K562 (cell line): ENCODE data around the gene SERPINE1. TPM values are rescaled to one million over a fixed set of nuclear protein-coding genes. Genes with fewer than 3 reads are reported as not detected.

ENCODE experiments used
- BCLAF1 ChIP-seq, 2 experiments: fragments of 450-650 bp in 1 of 2; IDR thresholded peaks; 2 replicates each; pipeline ENCODE4 v1.6.1; 2011 to 2017; ENCODE audit warnings: low read depth in 2 of 2, antibody characterized with exemption in 1 of 2, borderline replicate concordance in 1 of 2, low read length in 1 of 2, mild to moderate bottlenecking in 1 of 2, mixed read lengths in 1 of 2; ENCODE audit not compliant: control insufficient read depth in 1 of 2
- E2F1 ChIP-seq: sonication (generic); formaldehyde crosslinking; IDR thresholded peaks from 2 replicates; pipeline ENCODE4 v1.8.1; 2023; ENCODE audit warnings: mild to moderate bottlenecking, missing genetic modification reagents, moderate library complexity
- FOXJ2 ChIP-seq: fragments of 200-800 bp; sonication (Bioruptor generic); IDR thresholded peaks from 2 replicates; pipeline ENCODE4 v1.6.1; 2016; ENCODE audit warnings: missing genetic modification characterization, missing compliant biosample characterization
- HDAC1 ChIP-seq, 2 experiments: fragments of 450-650 bp; IDR thresholded peaks; 2 replicates each; pipeline ENCODE4 v1.6.1; 2016 to 2017; ENCODE audit warnings: inconsistent platforms in 1 of 2, mild to moderate bottlenecking in 1 of 2, moderate library complexity in 1 of 2
- HMGXB4 ChIP-seq: sonication (generic); formaldehyde crosslinking; IDR thresholded peaks from 2 replicates; pipeline ENCODE4 v1.8.1; 2023; ENCODE audit warnings: mild to moderate bottlenecking, missing genetic modification reagents
- SETDB1 ChIP-seq: IDR thresholded peaks from one replicate; pipeline ENCODE4 v1.6.1; 2012; ENCODE audit warnings: low read length, control low read depth, inconsistent platforms
- ZFP30 ChIP-seq: fragments of 250-450 bp; sonication (Bioruptor Pico); IDR thresholded peaks from 2 replicates; pipeline ENCODE4 v1.8.0; 2022; ENCODE audit warnings: moderate library complexity, mild to moderate bottlenecking, inconsistent platforms, borderline replicate concordance
- polyA plus RNA-seq, 8 experiments: library from polyadenylated mRNA; depleted of rRNA in 4 of 8; stranded (reverse) in 5 of 8; unstranded in 3 of 8; fragments of >200 nt; fragmentation: Nextera tagmentation in 2 of 8; fragmentation: Illumina TruSeq in 1 of 8; extraction: Ambion mirVana in 2 of 8; extraction: Trizol in 1 of 8; gene quantifications; 2 replicates each; pipeline versions ENCODE4 v1.2.1 to v1.2.3, GENCODE V29; 2011 to 2014; ENCODE audit warnings: inconsistent platforms in 1 of 8, missing spikeins in 1 of 8
- total RNA-seq, 7 experiments: library from RNA; depleted of rRNA in 6 of 7; stranded (reverse); fragments of >200 nt in 6 of 7; fragmentation: Illumina TruSeq in 2 of 7; extraction: Trizol in 2 of 7; gene quantifications; 2 replicates each; pipeline versions ENCODE4 v1.2.1 to v1.2.3, GENCODE V29; 2011 to 2021; ENCODE audit warnings: low replicate concordance in 1 of 7
- TF ChIP-seq, protein P1 (sequence below): fragments of 250-450 bp; sonication (Bioruptor Pico); IDR thresholded peaks from 2 replicates; pipeline ENCODE4 v1.4.0; 2020
- TF ChIP-seq, protein P2 (sequence below): sonication (generic); formaldehyde crosslinking; IDR thresholded peaks from 2 replicates; pipeline ENCODE4 v1.8.0; 2023; ENCODE audit warnings: mild to moderate bottlenecking, missing genetic modification reagents

The SERPINE1 gene
- total and polyA plus RNA-seq, 9 of the 15 experiments (the other 6 are each of a cell fraction or from before 2014, with no cell fraction given) = 0.22 to 4.8 (median 0.91) TPM

DNA sequence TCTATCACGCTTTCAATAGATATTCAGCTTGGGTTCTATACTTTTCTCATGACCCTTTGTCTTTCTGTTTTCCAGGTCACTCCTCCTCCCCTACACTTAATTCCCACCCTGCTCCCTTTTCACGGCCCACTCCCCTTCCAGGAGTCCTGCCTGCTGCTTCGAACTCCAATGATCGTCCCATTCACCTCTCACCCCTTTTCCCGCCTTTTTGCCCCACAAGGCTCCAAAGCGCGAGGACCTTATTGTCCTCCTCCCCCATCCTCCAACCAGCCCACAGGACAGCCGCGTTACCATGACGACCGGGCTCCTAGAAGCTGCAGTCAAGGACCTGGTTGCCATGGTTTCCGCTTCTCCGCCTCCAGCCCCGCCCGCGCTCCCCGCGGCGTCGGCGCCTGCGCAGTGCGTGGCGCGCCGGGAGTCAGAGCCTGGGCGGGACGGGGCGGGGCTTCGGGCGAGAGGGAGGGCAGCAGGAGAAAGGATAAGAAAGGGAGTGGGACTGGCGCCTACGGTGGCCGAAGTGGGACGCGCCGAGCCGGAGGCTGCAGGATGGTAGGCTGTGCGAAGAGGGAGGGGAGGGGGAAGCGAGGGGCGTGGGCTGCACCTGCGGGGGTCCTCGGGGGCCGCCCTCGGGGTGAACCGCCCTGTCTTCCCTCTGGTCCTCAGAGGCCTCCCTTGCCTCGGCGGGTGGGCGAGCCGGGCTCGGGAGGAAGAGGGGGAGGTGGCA lies 27.2 kb downstream of the SERPINE1 start, which contains the start of gene AP1S1 (continued):
- TF ChIP-seq, protein P1, sequence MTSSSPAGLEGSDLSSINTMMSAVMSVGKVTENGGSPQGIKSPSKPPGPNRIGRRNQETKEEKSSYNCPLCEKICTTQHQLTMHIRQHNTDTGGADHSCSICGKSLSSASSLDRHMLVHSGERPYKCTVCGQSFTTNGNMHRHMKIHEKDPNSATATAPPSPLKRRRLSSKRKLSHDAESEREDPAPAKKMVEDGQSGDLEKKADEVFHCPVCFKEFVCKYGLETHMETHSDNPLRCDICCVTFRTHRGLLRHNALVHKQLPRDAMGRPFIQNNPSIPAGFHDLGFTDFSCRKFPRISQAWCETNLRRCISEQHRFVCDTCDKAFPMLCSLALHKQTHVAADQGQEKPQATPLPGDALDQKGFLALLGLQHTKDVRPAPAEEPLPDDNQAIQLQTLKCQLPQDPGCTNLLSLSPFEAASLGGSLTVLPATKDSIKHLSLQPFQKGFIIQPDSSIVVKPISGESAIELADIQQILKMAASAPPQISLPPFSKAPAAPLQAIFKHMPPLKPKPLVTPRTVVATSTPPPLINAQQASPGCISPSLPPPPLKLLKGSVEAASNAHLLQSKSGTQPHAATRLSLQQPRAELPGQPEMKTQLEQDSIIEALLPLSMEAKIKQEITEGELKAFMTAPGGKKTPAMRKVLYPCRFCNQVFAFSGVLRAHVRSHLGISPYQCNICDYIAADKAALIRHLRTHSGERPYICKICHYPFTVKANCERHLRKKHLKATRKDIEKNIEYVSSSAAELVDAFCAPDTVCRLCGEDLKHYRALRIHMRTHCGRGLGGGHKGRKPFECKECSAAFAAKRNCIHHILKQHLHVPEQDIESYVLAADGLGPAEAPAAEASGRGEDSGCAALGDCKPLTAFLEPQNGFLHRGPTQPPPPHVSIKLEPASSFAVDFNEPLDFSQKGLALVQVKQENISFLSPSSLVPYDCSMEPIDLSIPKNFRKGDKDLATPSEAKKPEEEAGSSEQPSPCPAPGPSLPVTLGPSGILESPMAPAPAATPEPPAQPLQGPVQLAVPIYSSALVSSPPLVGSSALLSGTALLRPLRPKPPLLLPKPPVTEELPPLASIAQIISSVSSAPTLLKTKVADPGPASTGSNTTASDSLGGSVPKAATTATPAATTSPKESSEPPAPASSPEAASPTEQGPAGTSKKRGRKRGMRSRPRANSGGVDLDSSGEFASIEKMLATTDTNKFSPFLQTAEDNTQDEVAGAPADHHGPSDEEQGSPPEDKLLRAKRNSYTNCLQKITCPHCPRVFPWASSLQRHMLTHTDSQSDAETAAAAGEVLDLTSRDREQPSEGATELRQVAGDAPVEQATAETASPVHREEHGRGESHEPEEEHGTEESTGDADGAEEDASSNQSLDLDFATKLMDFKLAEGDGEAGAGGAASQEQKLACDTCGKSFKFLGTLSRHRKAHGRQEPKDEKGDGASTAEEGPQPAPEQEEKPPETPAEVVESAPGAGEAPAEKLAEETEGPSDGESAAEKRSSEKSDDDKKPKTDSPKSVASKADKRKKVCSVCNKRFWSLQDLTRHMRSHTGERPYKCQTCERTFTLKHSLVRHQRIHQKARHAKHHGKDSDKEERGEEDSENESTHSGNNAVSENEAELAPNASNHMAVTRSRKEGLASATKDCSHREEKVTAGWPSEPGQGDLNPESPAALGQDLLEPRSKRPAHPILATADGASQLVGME (CRISPR knock-in tag) = peak; percentile 98
- 0 out of 2 replicates have a peak, but pooled peaks have one; percentile 34 for TF ChIP-seq HMGXB4 (CRISPR knock-in tag)
- TF ChIP-seq E2F1 (CRISPR knock-in tag) = peak; percentile 89
- TF ChIP-seq BCLAF1 (IDR thresholded peaks at IDR 0.05; ENCODE audit: borderline replicate concordance in 1 of 2, control insufficient read depth in 1 of 2, low read depth in 2 of 2, low read length in 1 of 2) = no peak
- TF ChIP-seq SETDB1 = no peak
- TF ChIP-seq FOXJ2 (tag) = no peak
- TF ChIP-seq, protein P2, sequence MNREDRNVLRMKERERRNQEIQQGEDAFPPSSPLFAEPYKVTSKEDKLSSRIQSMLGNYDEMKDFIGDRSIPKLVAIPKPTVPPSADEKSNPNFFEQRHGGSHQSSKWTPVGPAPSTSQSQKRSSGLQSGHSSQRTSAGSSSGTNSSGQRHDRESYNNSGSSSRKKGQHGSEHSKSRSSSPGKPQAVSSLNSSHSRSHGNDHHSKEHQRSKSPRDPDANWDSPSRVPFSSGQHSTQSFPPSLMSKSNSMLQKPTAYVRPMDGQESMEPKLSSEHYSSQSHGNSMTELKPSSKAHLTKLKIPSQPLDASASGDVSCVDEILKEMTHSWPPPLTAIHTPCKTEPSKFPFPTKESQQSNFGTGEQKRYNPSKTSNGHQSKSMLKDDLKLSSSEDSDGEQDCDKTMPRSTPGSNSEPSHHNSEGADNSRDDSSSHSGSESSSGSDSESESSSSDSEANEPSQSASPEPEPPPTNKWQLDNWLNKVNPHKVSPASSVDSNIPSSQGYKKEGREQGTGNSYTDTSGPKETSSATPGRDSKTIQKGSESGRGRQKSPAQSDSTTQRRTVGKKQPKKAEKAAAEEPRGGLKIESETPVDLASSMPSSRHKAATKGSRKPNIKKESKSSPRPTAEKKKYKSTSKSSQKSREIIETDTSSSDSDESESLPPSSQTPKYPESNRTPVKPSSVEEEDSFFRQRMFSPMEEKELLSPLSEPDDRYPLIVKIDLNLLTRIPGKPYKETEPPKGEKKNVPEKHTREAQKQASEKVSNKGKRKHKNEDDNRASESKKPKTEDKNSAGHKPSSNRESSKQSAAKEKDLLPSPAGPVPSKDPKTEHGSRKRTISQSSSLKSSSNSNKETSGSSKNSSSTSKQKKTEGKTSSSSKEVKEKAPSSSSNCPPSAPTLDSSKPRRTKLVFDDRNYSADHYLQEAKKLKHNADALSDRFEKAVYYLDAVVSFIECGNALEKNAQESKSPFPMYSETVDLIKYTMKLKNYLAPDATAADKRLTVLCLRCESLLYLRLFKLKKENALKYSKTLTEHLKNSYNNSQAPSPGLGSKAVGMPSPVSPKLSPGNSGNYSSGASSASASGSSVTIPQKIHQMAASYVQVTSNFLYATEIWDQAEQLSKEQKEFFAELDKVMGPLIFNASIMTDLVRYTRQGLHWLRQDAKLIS (CRISPR knock-in tag) = 0 out of 2 replicates have a peak, but pooled peaks have one; percentile 62
- no peak for TF ChIP-seq ZFP30
- peak in 1 of 2 experiments; percentile 66; a peak in 2 of 4 replicates for TF ChIP-seq HDAC1 (IDR thresholded peaks at IDR 0.05)
